CD4-positive, alpha-beta memory T cell (primary cell): Measurements from ENCODE around the gene GOLGA8O. TPM values are rescaled to one million over a fixed set of nuclear protein-coding genes. Genes with fewer than 3 reads are reported as not detected.
"Not testable (repeated sequence)": the region's sequence is repeated elsewhere in the genome, so short reads cannot be mapped to it uniquely, and the experiment has no call there.

Source experiments
- CTCF ChIA-PET: fragments of 350-600 bp; sonication (Branson Sonifier 250); formaldehyde crosslinking; loops from one replicate; lab custom pipeline; 2021; ENCODE audit warnings: inconsistent platforms; ENCODE audit not compliant: partially characterized antibody; lab: Charles Lee
- POLR2A ChIA-PET: fragments of 350-600 bp; sonication (Branson Sonifier 250); formaldehyde crosslinking; loops from one replicate; lab custom pipeline; 2021; ENCODE audit not compliant: partially characterized antibody; lab: Charles Lee
- DNase-seq, 5 donors: peaks; one replicate each; pipeline versions ENCODE4 v3.0.0 to v3.0.0-alpha.2; 2020 to 2022; ENCODE audit warnings: mixed read lengths in 1 of 5
- H3K27ac ChIP-seq: one replicate; pipeline ENCODE4 v1.7.0; 2013; ENCODE audit warnings: low read depth, low read length
- H3K27me3 ChIP-seq: 2 replicates; pipeline ENCODE4 v1.7.0; 2013; ENCODE audit warnings: mild to moderate bottlenecking, low read length, moderate library complexity; ENCODE audit not compliant: insufficient read depth
- H3K36me3 ChIP-seq: 2 replicates; pipeline ENCODE4 v1.7.0; 2013; ENCODE audit warnings: mild to moderate bottlenecking, low read length, moderate library complexity; ENCODE audit not compliant: insufficient read depth
- H3K4me1 ChIP-seq: 2 replicates; pipeline ENCODE4 v1.7.0; 2013; ENCODE audit warnings: mild to moderate bottlenecking, low read length, moderate library complexity; ENCODE audit not compliant: insufficient read depth
- H3K4me3 ChIP-seq, 2 donors: one replicate each; pipeline ENCODE4 v1.7.0; 2013; ENCODE audit warnings: low read length in 2 of 2, mild to moderate bottlenecking in 1 of 2
- H3K9me3 ChIP-seq, 2 donors: one replicate each; pipeline ENCODE4 v1.7.0; 2013; ENCODE audit warnings: low read length in 2 of 2, control low read depth in 1 of 2; ENCODE audit not compliant: control insufficient read depth in 1 of 2
- H3K27ac Mint-ChIP-seq, 7 donors: one replicate each; pipeline ENCODE4 v1.8.0; 2020 to 2021; ENCODE audit warnings: mixed read lengths in 7 of 7, mild to moderate bottlenecking in 6 of 7, inconsistent platforms in 3 of 7, moderate library complexity in 3 of 7
- H3K27me3 Mint-ChIP-seq, 2 donors: one replicate each; pipeline ENCODE4 v1.8.0; 2020 to 2021; ENCODE audit warnings: mixed read lengths in 2 of 2
- H3K36me3 Mint-ChIP-seq, 2 donors: one replicate each; pipeline ENCODE4 v1.8.0; 2020 to 2021; ENCODE audit warnings: mixed read lengths in 2 of 2, inconsistent platforms in 1 of 2, mild to moderate bottlenecking in 1 of 2
- H3K4me1 Mint-ChIP-seq, 4 donors: one replicate each; pipeline ENCODE4 v1.8.0; 2020 to 2021; ENCODE audit warnings: mixed read lengths in 4 of 4, mild to moderate bottlenecking in 1 of 4
- H3K4me3 Mint-ChIP-seq, 8 donors: one replicate each; pipeline ENCODE4 v1.8.0; 2020 to 2021; ENCODE audit warnings: mixed read lengths in 8 of 8, mild to moderate bottlenecking in 7 of 8, moderate library complexity in 6 of 8, inconsistent platforms in 3 of 8
- H3K9me3 Mint-ChIP-seq, 8 donors: one replicate each; pipeline ENCODE4 v1.8.0; 2020 to 2021; ENCODE audit warnings: mixed read lengths in 8 of 8, mild to moderate bottlenecking in 5 of 8, inconsistent platforms in 3 of 8, moderate library complexity in 1 of 8
- intact Hi-C: fragments of 100-400 bp; cut with micrococcal nuclease; formaldehyde crosslinking; loops from one replicate; pipeline ENCODE4 v1.15.1; 2023
- polyA plus RNA-seq, 2 donors: library from polyadenylated mRNA; unstranded; fragments of 300-500 nt; fragmentation: Illumina TruSeq; gene quantifications; one replicate each; pipeline ENCODE4 v1.2.3, GENCODE V29; 2021
- total RNA-seq, 2 experiments: library from RNA; stranded (reverse); gene quantifications; one replicate each; pipeline ENCODE4 v1.2.3, GENCODE V29; 2021

The GOLGA8O gene
- total RNA-seq = 1 to 10 TPM in 1 of 2 experiments, under 1 TPM in 1; 1.00 to 2.3 TPM
- not detected for polyA plus RNA-seq

GRCh38 chr15:32455534-32455933, at the start of gene GOLGA8O:
Gene GOLGA8O (minus strand): TSS chr15:32455634. CDS start chr15:32455536, 98 bp downstream.
- H3K9me3 ChIP-seq, H3K4me3 Mint-ChIP-seq, H3K27me3 Mint-ChIP-seq, intact Hi-C loops, H3K27ac ChIP-seq, H3K36me3 ChIP-seq, H3K27me3 ChIP-seq, CTCF ChIA-PET, H3K4me1 Mint-ChIP-seq, H3K4me1 ChIP-seq, H3K36me3 Mint-ChIP-seq, POLR2A ChIA-PET, H3K9me3 Mint-ChIP-seq, H3K4me3 ChIP-seq, DNase-seq, H3K27ac Mint-ChIP-seq: not testable (repeated sequence)

GRCh38 chr15:32504152-32504811, 48.8 kb upstream of the GOLGA8O start:
- H3K9me3 Mint-ChIP-seq, H3K4me1 Mint-ChIP-seq, CTCF ChIA-PET, H3K36me3 Mint-ChIP-seq, H3K27me3 Mint-ChIP-seq, intact Hi-C loops, DNase-seq, H3K4me3 ChIP-seq, H3K4me3 Mint-ChIP-seq, H3K4me1 ChIP-seq, H3K27me3 ChIP-seq, H3K27ac Mint-ChIP-seq, H3K36me3 ChIP-seq, H3K27ac ChIP-seq, H3K9me3 ChIP-seq, POLR2A ChIA-PET: not testable (repeated sequence)

- H3K27ac ChIP-seq, H3K27me3 ChIP-seq, DNase-seq, H3K9me3 Mint-ChIP-seq, H3K27ac Mint-ChIP-seq, H3K4me3 Mint-ChIP-seq, CTCF ChIA-PET, H3K36me3 Mint-ChIP-seq, H3K36me3 ChIP-seq, H3K27me3 Mint-ChIP-seq, H3K9me3 ChIP-seq, H3K4me1 Mint-ChIP-seq, intact Hi-C loops, POLR2A ChIA-PET, H3K4me1 ChIP-seq, H3K4me3 ChIP-seq: not testable (repeated sequence)
These were observed 47.5 kb upstream of the GOLGA8O start for GRCh38 chr15:32502946-32503345.

- H3K4me3 ChIP-seq, DNase-seq, POLR2A ChIA-PET, H3K27me3 Mint-ChIP-seq, H3K27ac Mint-ChIP-seq, H3K27me3 ChIP-seq, CTCF ChIA-PET, H3K27ac ChIP-seq, H3K36me3 Mint-ChIP-seq, H3K4me3 Mint-ChIP-seq, H3K9me3 ChIP-seq, H3K4me1 Mint-ChIP-seq, H3K36me3 ChIP-seq, intact Hi-C loops, H3K4me1 ChIP-seq, H3K9me3 Mint-ChIP-seq: not testable (repeated sequence)
These were observed 37.3 kb upstream of the GOLGA8O start for GRCh38 chr15:32492768-32493167.

GRCh38 chr15:32486474-32486873, 31.0 kb upstream of the GOLGA8O start:
- H3K27me3 Mint-ChIP-seq, POLR2A ChIA-PET, H3K27ac Mint-ChIP-seq, DNase-seq, CTCF ChIA-PET, H3K36me3 Mint-ChIP-seq, H3K4me1 Mint-ChIP-seq, H3K9me3 ChIP-seq, H3K4me3 Mint-ChIP-seq, intact Hi-C loops, H3K4me1 ChIP-seq, H3K27ac ChIP-seq, H3K36me3 ChIP-seq, H3K27me3 ChIP-seq, H3K4me3 ChIP-seq, H3K9me3 Mint-ChIP-seq: not testable (repeated sequence)

GRCh38 chr15:32483377-32483776, 27.9 kb upstream of the GOLGA8O start:
- H3K36me3 ChIP-seq, H3K27ac ChIP-seq, H3K4me1 Mint-ChIP-seq, H3K27me3 ChIP-seq, H3K9me3 Mint-ChIP-seq, DNase-seq, intact Hi-C loops, POLR2A ChIA-PET, H3K4me1 ChIP-seq, H3K4me3 ChIP-seq, H3K27ac Mint-ChIP-seq, H3K36me3 Mint-ChIP-seq, H3K4me3 Mint-ChIP-seq, H3K27me3 Mint-ChIP-seq, CTCF ChIA-PET, H3K9me3 ChIP-seq: not testable (repeated sequence)

- H3K36me3 ChIP-seq, H3K4me3 ChIP-seq, CTCF ChIA-PET, POLR2A ChIA-PET, H3K4me3 Mint-ChIP-seq, H3K4me1 ChIP-seq, H3K27me3 Mint-ChIP-seq, H3K9me3 Mint-ChIP-seq, H3K27ac ChIP-seq, intact Hi-C loops, H3K36me3 Mint-ChIP-seq, H3K9me3 ChIP-seq, H3K27ac Mint-ChIP-seq, H3K4me1 Mint-ChIP-seq, H3K27me3 ChIP-seq, DNase-seq: not testable (repeated sequence)
These were observed 26.2 kb upstream of the GOLGA8O start for GRCh38 chr15:32481683-32482082.

GRCh38 chr15:32468076-32468475, 12.6 kb upstream of the GOLGA8O start:
- H3K27ac Mint-ChIP-seq, intact Hi-C loops: not testable (repeated sequence)

More at GRCh38 chr15:32468076-32468475, 12.6 kb upstream of the GOLGA8O start:
- H3K27ac ChIP-seq, H3K9me3 Mint-ChIP-seq, H3K36me3 Mint-ChIP-seq, H3K4me3 ChIP-seq, H3K27me3 ChIP-seq, H3K4me1 ChIP-seq, DNase-seq, CTCF ChIA-PET, POLR2A ChIA-PET, H3K4me3 Mint-ChIP-seq, H3K4me1 Mint-ChIP-seq, H3K27me3 Mint-ChIP-seq, H3K36me3 ChIP-seq, H3K9me3 ChIP-seq: not testable (repeated sequence)
